Fibroblast of lung (primary cell): ENCODE data around the gene PEPD. TPM values are rescaled to one million over a fixed set of nuclear protein-coding genes. Genes with fewer than 3 reads are reported as not detected.

Experiments
- DNase-seq, 2 donors: peaks; one replicate each; pipeline versions ENCODE4 v3.0.0 to v3.0.0-alpha.2; 2010; ENCODE audit warnings: low read depth in 2 of 2
- H2AFZ ChIP-seq: 2 replicates; pipeline ENCODE4 v1.5.1; 2012; ENCODE audit warnings: low read length, control low read depth, inconsistent platforms
- H3K27ac ChIP-seq: 2 replicates; pipeline ENCODE4 v1.5.1; 2011; ENCODE audit warnings: low read length, control low read depth; ENCODE audit not compliant: insufficient read depth
- H3K27me3 ChIP-seq: 2 replicates; pipeline ENCODE4 v1.5.1; 2011; ENCODE audit warnings: mild to moderate bottlenecking, low read length; ENCODE audit not compliant: control insufficient read depth, insufficient read depth
- H3K36me3 ChIP-seq: 2 replicates; pipeline ENCODE4 v1.5.1; 2011; ENCODE audit warnings: low read length; ENCODE audit not compliant: control insufficient read depth, insufficient read depth
- H3K4me1 ChIP-seq: 2 replicates; pipeline ENCODE4 v1.5.1; 2011; ENCODE audit warnings: low read length; ENCODE audit not compliant: control insufficient read depth, insufficient read depth; ENCODE audit errors: extremely low read depth
- H3K4me2 ChIP-seq: 2 replicates; pipeline ENCODE4 v1.5.1; 2011; ENCODE audit warnings: low read length, control low read depth; ENCODE audit not compliant: insufficient read depth; ENCODE audit errors: extremely low read depth
- H3K4me3 ChIP-seq, 4 experiments: fragments of 200-600 bp in 1 of 4; sonication (generic) in 1 of 4; replicated peaks in 1 of 4; 2 replicates each; pipeline ENCODE4 v1.5.1; 2011 to 2016; ENCODE audit warnings: low read length in 4 of 4, low read depth in 3 of 4, mild to moderate bottlenecking in 3 of 4, control low read depth in 2 of 4, inconsistent platforms in 1 of 4, mixed read lengths in 1 of 4; ENCODE audit not compliant: insufficient read depth in 1 of 4; ENCODE audit errors: control extremely low read depth in 1 of 4
- H3K79me2 ChIP-seq: 2 replicates; pipeline ENCODE4 v1.5.1; 2012; ENCODE audit warnings: mild to moderate bottlenecking, low read length, inconsistent platforms; ENCODE audit not compliant: control insufficient read depth, insufficient read depth
- H3K9ac ChIP-seq: 2 replicates; pipeline ENCODE4 v1.5.1; 2011; ENCODE audit warnings: mild to moderate bottlenecking, low read length, control low read depth; ENCODE audit not compliant: insufficient read depth
- H3K9me3 ChIP-seq: 2 replicates; pipeline ENCODE4 v1.5.1; 2012; ENCODE audit warnings: low read depth, low read length; ENCODE audit not compliant: control insufficient read depth, insufficient read depth
- H4K20me1 ChIP-seq: 2 replicates; pipeline ENCODE4 v1.5.1; 2011; ENCODE audit warnings: low read length; ENCODE audit not compliant: control insufficient read depth, insufficient read depth; ENCODE audit errors: extremely low read depth
- EZH2 ChIP-seq: IDR thresholded peaks from 2 replicates; pipeline ENCODE4 v1.5.1; 2012; ENCODE audit warnings: low read length, control low read depth, mild to moderate bottlenecking; ENCODE audit errors: missing control alignments
- polyA plus RNA-seq, 2 donors: library from polyadenylated mRNA; depleted of rRNA in 1 of 2; stranded (reverse) in 1 of 2; unstranded in 1 of 2; fragments of >200 nt; gene quantifications; 2 replicates each; pipeline ENCODE4 v1.2.1, GENCODE V29; 2011 to 2012; ENCODE audit warnings: missing spikeins in 1 of 2
- total RNA-seq: library from RNA; depleted of rRNA; stranded (reverse); fragments of >200 nt; gene quantifications from 2 replicates; pipeline ENCODE4 v1.2.1, GENCODE V29; 2014
- TF ChIP-seq, protein P1 (sequence below), 2 donors: IDR thresholded peaks in 1 of 2; conservative IDR thresholded peaks in 1 of 2; 1 replicate in 1 of 2; 2 replicates in 1 of 2; pipeline ENCODE4 v1.5.1; 2011 to 2012; ENCODE audit warnings: low read length in 2 of 2, control low read depth in 1 of 2, inconsistent platforms in 1 of 2, low read depth in 1 of 2, mild to moderate bottlenecking in 1 of 2

PEPD gene
- total and polyA plus RNA-seq, 2 donors (not counting 1 experiment from before 2014, with no cell fraction given), result 59.8 to 81.9 TPM

DNA sequence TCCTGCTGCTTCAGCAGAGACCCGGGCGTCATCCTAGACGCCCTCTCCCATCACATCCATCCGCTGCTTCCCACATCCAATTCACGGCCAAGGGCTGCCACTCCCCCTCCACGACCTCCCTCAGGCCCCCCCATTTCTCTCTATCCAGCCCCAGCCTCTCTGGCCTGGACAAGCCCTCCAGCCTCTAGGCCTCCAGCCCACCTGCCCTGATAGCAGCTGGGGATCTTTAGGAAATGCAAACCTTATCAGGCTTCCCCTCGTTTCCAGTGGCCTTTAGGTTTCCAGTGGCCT is 51.6 kb downstream of the PEPD start:
- TF ChIP-seq, protein P1, sequence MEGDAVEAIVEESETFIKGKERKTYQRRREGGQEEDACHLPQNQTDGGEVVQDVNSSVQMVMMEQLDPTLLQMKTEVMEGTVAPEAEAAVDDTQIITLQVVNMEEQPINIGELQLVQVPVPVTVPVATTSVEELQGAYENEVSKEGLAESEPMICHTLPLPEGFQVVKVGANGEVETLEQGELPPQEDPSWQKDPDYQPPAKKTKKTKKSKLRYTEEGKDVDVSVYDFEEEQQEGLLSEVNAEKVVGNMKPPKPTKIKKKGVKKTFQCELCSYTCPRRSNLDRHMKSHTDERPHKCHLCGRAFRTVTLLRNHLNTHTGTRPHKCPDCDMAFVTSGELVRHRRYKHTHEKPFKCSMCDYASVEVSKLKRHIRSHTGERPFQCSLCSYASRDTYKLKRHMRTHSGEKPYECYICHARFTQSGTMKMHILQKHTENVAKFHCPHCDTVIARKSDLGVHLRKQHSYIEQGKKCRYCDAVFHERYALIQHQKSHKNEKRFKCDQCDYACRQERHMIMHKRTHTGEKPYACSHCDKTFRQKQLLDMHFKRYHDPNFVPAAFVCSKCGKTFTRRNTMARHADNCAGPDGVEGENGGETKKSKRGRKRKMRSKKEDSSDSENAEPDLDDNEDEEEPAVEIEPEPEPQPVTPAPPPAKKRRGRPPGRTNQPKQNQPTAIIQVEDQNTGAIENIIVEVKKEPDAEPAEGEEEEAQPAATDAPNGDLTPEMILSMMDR (conservative IDR thresholded peaks at IDR 0.05 in 1 of 2, IDR thresholded peaks at IDR 0.05 in 1 of 2; ENCODE audit: low read depth in 1 of 2, low read length in 2 of 2), result no peak
- no peak for TF ChIP-seq EZH2
- Histone ChIP-seq H3K27me3 (no peaks in the 10 kb centered on the region), H3K4me2 (no peak overlapping the region), H3K36me3 (no peaks in the 10 kb centered on the region), H2AFZ (no peak overlapping the region), H4K20me1 (no peaks in the 10 kb centered on the region), H3K27ac (no peak overlapping the region), H3K79me2 (no peaks in the 10 kb centered on the region), H3K4me1 (no peaks in the 10 kb centered on the region), H3K9me3 (no peaks in the 10 kb centered on the region), H3K9ac (no peak overlapping the region), H3K4me3 (no peak overlapping the region)
- no peak for DNase-seq

DNA sequence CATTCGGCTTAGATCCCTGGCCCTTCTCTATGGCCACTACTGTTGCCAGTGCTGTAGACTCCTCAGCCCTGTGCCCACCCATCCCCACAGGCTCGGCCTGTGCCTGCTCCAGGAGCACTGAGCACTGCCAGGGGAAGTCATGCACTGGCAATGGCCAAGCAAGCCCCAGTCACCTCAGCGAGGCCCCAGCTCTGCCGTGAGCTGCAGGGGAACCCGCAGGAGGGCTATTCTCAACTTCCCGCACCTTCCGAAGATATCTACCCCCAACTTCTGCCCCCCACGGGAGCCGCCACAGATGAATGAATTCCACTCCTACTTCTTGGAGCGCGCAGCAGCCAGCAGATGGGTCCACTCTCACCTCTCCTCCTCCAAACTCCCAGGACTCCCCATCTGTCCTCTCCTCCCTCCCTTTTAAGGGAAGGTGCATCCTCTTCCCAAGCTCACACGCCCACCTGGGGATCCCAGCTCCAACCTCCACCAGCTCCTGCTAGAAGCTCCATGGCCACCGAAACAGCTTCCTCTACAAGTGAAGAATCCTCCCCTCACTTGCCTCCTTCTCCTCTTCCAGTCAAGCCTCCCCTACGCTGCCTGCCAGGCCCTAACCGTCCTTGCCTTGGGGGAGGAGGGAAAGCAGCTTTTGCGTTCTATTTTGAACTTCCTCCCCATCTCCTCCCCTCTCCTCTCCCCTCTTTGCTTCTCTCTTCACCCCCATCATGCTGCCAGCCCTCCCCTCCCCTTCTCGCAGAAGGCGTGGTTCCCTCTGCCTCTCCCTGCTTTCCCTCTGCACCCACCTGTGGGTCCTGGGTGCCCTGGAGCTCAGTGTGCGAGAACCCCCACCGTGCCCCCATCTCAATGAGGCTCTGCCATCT is 52.2 kb downstream of the PEPD start:
- H3K4me3 ChIP-seq, result no peak overlapping the region
- no peak overlapping the region for H2AFZ ChIP-seq
- no peaks in the 10 kb centered on the region for H4K20me1 ChIP-seq
- no peaks in the 10 kb centered on the region for H3K79me2 ChIP-seq
- no peaks in the 10 kb centered on the region for H3K36me3 ChIP-seq
- TF ChIP-seq, protein P1 (conservative IDR thresholded peaks at IDR 0.05 in 1 of 2, IDR thresholded peaks at IDR 0.05 in 1 of 2; ENCODE audit: low read depth in 1 of 2, low read length in 2 of 2), result no peak
- TF ChIP-seq EZH2, result no peak
- H3K9me3 ChIP-seq, result no peaks in the 10 kb centered on the region
- no peak overlapping the region for H3K9ac ChIP-seq
- no peak overlapping the region for H3K4me2 ChIP-seq
- DNase-seq, result no peak
- no peaks in the 10 kb centered on the region for H3K4me1 ChIP-seq
- H3K27me3 ChIP-seq, result no peaks in the 10 kb centered on the region
- no peak overlapping the region for H3K27ac ChIP-seq

DNA sequence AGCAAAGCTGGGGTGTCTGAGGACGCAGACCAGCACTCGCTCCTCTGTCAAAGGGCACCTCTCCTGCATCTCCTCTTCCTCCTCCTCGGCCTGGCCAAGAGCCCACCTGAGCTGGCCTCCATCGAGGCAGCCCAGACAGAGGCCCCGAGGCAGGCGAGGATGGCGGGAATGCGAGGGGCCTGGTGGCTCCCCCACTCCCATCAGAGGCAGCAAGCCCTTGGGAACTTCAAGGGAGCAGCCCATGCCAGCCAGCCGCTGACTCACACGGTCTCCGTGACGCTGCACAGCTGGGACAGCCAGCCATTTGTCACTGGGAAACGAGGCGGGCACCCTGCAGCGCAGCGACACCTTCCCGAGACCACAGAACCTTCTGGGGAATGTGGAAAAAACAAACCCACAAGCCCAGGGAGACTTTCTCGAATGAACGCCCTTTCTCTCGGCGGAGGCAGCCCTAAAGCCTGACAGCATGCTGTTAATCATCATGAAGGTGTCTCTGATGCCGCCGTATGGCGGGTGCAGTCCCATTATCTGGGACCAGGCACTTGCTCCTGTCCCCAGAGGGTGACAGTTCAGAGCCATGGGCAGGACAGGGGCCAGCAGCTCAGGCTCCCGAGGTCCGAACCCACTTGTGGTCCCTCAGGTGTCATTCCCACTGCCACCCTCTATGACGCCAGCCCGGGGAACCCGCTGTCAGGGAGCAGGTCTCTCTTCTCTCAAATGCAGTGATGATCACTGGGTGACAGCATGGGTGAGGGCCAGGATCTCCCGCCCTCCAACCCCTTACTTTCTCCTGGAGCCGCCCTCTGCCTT is 53.0 kb downstream of the PEPD start:
- no peaks in the 10 kb centered on the region for H3K9me3 ChIP-seq
- H3K4me2 ChIP-seq, result no peak overlapping the region
- peak; percentile 17 to 67 for DNase-seq
- H3K4me1 ChIP-seq, result no peaks in the 10 kb centered on the region
- H3K27ac ChIP-seq, result no peak overlapping the region
- H3K36me3 ChIP-seq, result no peaks in the 10 kb centered on the region
- TF ChIP-seq EZH2, result no peak
- TF ChIP-seq, protein P1 (conservative IDR thresholded peaks at IDR 0.05 in 1 of 2, IDR thresholded peaks at IDR 0.05 in 1 of 2; ENCODE audit: low read depth in 1 of 2, low read length in 2 of 2), result no peak
- no peak overlapping the region for H3K9ac ChIP-seq
- no peak overlapping the region for H3K4me3 ChIP-seq
- H3K27me3 ChIP-seq, result no peaks in the 10 kb centered on the region
- H3K79me2 ChIP-seq, result no peaks in the 10 kb centered on the region
- no peak overlapping the region for H2AFZ ChIP-seq
- no peaks in the 10 kb centered on the region for H4K20me1 ChIP-seq
